DMS53 treated with DMSO at 0.1 percent for 48 hours (cell line): ENCODE data around the gene B4GALT6.

Experiments used
- DNase-seq: peaks from one replicate; lab custom pipeline; 2025; ENCODE audit not compliant: unreplicated experiment; lab: John Stamatoyannopoulos, UW

B4GALT6 gene

DNA sequence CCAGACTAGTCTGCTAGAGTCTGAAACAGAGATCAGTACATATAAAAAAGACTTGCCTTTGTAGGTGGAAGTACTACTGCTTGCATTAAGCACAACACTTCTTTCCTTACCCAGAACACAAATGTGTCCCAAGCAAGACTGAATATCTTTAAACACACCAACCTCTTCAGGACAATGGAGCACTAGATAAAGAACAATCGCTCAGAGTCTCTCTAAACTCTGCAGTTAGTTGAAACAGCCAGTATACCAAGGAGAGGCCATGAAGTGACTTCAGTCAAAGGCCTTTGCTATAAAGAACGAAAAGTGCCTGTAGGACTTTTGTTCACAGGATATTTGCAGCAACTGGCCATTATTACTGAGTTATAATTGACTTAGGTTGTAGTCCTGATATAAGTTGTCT is 9.9 kb upstream of the B4GALT6 start:
- no peak for DNase-seq

DNA sequence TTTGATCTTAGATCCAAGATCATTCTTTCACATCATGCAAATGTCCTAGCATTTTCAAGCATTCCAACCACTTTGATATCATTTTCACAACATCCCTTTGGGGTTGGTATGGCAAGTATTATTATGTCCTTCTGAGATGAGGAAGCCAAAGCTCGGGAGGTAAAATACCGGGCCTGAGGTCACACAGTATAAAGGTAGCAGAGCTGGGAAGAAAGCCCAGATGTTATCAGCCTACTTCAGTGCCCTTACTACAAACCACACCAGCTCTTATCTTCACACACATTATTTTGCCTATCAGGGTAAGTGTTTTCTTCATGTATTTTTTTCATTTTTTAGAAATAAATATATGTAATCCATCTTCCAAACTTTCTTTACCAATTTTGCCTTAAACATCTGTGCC is 4.2 kb upstream of the B4GALT6 start:
- DNase-seq: no peak

DNA sequence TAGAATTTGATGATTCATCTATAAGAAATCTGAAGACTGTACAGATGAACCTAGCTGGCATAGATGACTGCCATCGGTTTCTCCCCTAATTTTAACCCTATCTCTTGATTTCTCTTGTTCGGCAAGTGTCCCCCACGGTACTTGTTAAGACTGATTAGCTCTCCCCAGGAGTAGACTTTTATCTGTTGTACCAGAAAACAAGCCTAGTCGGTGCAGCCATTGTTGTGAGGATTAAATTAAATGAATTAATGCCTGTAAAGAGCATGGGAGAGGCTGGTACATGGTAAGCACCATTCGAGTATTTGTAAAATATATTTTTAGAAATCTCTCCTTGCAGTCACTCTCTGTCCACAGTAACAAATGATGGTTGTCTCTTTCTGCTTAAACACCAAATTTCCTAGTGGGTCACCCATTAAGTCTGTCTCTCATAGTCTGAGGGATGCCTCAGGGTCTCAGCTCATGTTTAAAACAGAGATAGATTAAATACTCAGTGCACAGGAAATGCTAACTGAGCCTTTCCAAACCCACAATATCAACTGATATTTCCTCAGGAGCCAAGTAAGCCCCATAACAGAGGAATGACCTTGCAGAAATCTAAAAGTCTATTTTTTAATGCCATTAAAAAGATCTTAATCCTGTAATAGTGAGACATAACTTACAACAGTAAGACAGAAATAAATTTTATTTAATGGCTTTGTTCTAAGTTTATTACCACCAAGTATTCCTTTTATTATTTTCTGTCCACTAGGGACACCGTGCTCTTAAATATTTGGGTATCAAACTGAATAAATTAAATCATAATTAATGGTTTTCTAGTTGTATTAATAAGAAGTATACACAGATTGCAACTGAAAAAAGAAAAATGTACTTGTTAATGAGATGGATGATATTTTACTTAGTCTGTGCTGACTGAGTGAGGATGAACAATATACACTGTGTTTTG is 2.9 kb upstream of the B4GALT6 start:
- DNase-seq: no peak

DNA sequence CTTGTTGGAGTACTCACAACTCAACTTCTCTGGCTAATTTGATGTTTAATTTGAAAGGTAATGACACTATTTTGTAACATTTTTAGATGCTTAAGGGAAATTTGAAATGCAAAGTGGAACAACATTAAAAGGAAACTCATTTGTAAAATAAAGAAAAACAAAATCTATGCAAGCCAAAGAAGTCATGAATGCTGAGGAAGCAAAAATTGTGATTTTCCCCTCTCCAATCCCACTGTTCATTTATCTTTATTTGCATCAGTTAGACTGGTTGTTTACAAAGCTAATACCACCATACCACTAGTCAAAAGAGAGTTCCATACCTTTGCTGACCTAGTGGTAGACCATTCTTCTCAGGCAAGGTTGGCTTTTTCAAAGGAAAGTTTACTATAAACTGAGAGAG is 2.2 kb upstream of the B4GALT6 start:
- DNase-seq: no peak

DNA sequence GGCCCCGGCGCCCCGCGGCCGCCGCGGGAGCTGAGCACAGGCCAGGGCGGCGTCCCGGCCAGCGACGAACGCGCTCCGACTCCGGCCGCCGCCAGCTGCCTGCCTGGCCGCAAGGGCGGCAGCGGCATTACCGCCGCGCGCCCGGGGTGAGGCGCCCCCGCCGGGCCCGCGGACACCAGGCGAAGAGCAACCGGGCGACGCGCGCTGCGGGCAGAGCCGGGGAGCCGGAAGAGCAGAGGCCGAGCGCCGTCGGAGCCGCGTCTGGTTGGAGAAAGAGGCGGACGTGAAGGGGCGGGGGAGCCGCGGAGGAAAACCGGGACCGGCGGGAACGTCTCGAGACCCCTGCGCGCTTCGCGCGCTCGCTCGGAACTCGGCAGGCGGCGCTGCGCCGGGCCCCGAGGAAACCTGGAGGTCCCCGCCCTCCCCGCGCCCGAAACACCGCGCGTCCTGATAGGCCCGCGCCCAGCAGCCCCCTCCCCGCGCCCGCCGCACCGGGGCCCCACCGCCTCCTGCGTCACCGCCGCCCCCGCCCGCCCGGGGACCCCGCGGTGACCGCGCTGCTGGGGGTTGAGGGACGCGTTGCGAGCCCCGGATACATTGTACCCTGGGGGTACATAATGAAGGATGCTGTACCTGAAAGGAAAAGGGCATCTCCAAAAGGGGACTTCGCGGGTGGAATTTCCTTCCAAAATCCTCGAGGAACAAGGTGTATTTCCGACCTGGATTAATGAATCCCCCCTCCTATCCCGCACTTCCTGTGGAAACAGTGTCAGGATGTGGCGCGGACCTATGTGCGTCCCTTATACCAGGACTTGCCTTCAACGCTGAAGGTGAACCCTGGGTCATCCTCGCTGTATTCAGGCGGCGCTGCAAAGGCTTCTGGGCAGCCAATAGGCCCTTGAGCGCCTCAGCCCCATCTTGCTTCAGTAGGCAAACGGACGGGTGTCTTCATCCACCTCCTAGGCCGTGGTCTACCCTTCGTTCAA is 1.0 kb upstream of the B4GALT6 start:
- DNase-seq: peak; percentile 47

DNA sequence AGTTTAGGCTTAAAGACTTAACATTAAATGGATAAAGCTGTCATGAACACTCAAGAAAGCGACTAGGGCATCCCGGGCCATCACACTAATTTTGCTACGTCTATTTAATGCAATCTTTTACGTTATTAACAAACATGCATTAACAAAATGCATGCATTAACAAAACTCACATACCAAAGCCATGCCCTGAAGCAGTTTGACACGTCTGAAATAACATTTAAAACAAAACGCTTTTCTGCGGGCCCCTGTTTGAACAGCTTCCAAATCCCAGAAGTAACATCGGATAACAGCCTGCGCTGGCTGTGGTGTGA is 458 bp downstream of the B4GALT6 start:
- DNase-seq: no peak

DNA sequence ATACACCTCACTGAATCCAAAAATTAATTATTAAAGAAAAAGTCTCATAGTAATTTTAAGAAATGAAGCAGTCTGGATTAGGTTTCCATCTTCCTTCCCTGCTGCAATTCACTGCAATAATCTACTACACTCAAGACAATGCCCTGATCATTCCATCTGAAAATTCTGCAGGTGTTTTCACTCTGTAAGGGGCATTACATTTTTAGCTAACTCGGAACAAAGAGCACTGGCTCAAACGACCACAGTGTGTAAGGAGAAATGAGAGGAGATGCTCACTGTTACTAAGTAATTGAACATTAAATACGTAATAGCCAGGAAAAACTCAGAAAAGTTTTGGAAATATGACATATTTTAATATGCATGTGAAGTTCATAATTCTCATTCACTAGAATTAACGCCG is 1.3 kb downstream of the B4GALT6 start:
- no peak for DNase-seq

DNA sequence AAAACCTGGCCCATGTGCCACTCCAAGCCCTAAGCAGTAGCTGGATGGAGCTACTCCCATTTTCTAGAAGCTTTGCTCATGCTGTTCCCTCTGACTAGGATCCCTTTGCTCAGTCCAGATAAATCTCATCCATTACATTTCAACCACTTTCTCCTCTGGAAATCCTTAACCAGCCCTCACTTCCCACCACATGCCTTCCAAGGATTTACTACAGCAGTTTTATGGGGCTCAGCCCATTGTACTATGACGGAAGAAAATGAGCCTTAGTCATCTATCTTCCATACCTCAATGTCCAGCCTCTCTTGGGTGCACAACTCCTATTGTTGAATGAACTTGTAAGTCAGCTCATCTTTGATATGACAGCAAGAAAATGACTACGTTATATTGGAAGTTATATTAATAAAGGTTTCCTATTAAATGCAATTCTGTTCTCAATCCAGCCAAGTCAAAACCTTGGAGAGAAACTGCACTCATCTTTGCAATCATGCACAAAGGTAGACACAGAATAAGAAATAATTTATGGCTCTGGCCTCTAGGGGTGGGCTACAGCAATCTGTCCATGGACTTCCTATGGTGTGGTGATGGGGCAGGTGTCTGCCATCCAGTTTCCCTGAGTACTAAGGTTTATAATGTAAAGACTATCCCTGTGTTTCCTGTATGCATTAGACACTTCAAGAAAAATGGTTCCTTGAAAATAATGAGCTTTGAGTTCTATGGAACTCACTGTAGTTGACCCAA is 3.4 kb downstream of the B4GALT6 start:
- DNase-seq: peak; percentile 4

DNA sequence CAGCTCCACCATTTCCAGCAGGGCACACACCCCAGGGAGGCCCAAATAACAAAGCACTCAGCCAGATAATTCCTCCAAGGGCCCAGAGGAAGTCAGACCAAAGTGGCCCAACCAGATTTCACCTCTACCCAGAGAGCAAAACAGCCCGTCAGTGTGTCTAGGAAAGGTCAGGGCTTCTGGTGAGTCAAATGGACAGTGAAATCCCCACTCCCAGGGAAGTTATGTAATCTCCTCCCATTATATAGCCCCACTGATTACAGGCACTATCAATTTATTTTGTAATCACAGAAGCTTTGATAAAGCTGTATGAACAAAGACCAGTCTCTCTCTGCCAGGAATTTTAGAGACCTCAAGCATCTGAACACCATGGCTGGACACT is 4.0 kb downstream of the B4GALT6 start:
- DNase-seq: no peak

DNA sequence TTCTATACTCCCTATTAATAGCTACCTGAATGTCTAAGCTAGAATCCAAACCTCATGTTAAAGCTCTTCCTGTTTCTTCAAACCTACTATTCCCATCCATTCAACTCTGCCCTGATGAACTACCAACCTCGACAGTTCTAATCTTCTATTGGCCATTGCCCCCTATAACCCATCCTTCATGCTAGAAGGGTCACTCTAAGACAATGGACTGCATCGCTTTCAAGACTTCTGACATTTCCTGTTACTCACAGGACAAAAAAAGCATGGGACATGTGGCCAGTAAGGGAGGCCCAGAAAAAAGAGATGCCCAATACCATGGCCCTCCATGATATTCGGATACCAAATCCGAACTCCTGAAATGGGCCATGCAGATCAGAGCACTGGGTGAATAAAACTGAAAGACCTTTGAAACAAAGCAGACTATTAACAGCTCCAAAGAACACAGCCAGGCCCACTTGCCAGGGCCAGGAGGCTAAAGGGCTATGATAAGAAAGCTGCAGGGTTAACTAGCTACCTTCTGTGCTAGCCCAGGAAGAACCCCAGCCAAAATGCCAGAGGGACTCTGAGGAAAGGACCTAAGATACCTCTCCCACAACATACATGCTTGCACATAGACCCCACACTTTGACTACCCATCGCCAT is 4.5 kb downstream of the B4GALT6 start:
- no peak for DNase-seq

DNA sequence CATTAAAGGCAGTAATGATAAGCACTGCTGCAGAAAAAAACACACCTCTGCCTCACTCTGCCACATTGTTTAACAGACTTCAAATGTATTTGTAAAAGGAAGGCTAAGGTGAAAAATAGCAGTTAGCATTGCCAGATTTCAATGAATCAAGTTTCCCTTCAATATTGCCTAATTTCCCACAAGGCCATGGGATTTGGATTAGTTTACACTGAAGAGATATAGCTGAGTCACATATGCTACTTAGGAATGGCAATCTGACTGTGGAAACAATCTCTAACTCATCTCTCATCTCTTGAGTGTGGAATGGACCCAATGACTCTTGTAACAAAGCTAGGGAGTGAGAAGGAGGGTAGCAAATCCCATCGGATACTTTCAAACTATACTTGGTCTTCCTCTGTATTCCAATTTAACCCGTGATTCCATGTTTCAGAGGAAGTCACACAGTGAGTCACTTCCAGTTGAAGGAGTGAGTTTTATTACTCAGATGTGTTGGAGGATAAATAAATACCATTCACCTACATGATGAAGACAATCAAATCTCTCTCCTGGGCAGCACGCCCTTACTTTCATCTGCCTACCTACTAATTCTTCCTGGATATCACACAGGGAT is 5.1 kb downstream of the B4GALT6 start:
- DNase-seq: no peak

DNA sequence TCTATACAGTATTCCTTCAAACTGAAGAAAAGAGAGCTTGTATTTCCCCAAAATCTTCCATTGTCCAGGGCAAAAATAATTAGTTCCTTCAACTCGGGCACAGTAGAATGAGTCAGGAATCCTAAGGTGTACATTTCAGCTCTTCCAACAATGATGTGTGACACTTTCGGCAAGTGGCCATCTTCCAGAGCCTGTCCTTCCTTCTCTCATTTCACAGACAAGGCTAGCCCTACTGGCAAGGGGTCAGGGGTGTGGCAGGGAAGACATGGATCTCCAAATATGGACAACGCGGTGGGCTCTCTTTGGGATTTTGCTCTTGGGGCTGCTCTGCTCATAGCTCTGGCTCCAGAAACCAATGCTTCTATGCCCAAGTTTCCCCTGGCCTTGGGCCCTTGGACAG is 6.0 kb downstream of the B4GALT6 start:
- DNase-seq: no peak

DNA sequence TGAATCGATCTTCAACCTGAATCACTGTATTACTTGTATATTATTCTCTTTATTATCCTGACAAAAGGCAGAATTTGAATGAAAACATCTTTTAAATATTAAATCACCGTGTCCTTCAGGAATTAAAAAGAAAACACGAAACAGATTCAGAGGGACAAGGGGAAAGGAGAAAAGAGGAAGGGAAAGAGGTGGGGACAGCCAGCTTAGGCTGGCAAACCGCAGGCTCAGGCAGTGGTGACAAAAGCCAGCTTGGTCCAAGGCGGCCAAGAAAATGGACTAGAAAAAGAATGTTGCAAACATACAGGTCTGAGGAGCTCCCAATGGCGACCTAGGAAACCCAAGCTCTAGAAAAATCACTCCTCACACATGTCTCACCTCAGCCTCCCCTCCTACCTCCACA is 6.8 kb downstream of the B4GALT6 start:
- DNase-seq: no peak

DNA sequence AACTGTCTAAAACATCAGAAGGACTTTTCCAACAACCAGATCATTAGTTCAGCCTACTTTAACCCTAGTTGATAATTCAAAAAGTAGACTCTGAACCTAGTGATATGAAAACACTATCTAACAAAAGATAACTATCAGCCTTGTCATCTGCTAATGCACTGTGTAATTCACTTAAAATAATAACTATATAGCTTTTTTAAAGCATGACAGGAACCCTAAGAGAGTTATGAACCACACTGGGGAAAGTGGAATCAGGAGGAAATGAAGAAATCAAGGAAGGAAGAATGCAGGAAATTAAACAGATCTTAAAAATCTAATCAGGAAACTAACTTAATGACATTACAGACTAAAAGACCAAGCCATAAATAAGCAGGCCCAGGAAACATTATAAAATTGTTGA is 9.0 kb downstream of the B4GALT6 start:
- DNase-seq: no peak

DNA sequence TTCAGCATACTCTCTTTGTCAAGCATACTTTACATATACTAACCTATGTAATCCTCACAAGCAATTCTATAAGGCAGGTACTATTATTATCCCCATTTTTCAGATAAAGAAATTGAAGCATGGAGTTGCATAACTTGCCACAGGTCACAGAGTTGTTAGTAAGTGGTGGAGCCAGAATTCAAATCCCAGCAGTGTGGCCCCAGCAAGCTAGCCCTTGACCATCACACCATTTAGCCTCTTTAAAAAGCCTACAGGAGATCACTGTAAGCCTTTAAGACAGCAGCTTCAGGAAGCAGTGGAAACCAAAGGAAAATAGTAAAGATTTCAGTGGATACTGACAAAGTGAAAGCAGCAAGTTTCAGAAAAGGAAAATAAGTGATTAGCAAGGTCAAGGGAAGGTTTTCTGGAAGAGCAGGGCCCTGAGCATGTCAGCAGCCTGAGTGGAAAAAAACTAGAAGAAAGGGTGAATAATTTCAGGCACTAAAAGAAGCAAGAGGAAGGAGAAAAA is 11.7 kb downstream of the B4GALT6 start:
- DNase-seq: no peak

DNA sequence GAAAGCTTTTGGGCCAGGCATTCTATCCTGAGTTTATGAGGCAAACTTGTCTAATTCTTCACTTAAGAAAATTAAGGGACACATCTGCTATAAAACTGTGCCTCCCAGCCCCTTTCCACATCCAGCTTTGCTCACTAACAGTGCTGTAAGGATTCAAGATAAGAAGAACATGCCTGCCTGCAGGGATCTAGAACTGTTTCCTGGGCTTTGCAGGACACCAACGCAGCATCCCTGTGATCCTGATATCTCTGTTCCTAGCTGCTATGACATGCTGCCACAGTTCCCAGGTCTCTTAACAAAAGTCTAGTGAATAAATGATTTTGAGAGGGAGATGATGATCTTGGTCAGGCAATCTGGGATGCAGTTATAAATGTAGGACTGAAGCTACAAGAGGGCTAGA is 12.4 kb downstream of the B4GALT6 start:
- no peak for DNase-seq

DNA sequence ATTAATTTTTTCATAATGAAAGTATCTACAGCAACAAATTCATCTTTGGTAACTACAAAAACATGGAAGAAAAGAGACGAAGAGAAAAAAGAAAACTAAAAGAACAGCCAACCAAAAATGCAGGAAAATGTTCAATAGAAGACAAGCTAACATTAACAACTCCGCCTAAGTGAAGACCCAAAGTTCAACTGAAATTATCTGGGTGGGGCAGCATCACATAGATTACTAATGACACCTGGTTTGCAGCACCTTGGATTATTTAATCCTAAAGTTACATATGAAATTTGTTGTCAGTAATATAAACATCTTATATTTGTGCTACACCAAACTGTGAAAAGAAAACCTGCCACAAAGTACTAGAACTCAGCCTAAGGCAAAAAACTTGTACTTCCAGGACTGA is 14.8 kb downstream of the B4GALT6 start:
- no peak for DNase-seq

DNA sequence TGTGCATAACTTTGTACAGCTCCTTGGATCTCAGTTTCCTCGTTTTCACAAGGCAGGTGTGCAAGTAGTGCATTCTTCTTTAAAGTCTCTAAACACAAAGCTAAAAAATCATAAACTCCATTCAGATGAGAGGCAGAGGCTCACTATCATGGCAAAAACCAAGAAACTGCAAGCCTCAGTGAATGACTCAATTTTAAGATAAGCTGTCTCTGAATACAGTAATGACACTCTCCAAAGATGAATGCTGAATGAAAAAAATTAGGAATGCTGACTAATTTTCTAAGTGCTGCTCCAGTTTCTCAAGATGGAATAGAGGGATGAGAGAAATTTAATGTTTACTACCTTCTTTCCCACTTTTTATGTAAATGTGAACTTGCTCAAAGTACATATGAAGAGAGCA is 17.2 kb downstream of the B4GALT6 start:
- no peak for DNase-seq

DNA sequence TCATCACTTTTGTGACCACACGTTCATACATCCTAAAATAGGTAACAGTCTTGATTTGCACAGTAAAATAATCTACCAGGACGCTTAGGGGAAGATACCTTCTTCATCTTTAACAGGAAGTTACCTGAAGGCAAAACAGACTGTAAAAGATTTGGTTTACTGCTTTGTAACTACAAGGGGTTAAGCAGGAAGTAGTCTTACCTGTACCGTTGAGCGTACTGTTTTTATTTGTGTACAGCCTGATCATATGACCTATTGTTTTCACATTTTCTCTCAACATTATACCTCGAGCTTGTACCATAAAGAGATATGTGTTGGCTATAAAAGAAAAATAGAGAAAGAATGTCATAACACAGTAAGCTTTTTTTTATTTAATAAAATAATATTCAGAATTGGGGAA is 18.3 kb downstream of the B4GALT6 start:
- no peak for DNase-seq

DNA sequence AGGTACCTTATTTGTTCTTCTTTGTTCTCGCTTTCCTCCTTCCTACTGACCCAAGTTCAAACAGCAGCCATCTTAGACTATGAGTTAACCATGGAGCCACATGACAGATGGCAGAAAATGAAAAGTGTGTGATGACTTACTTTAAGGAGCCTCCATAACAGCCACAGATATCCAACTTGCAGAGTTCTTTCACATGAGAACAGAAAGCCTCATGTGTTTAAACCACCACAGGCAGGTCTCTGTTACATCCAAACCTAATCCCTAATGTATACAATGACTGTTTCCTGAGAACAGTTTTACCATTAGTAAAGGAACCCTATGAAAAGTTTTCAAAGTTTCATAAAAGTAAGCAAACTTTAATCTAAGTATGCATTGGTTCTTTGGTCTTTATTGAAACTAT is 20.3 kb downstream of the B4GALT6 start:
- no peak for DNase-seq
